Stimulated activated CD4-positive, alpha-beta T cell treated with anti-CD3 and anti-CD28 coated beads, Interleukin-15, amount 100 ng/mL, for 1 hour (primary cell): Measurements from ENCODE around the gene NFIA.
"Not testable (repeated sequence)": the region's sequence is repeated elsewhere in the genome, so short reads cannot be mapped to it uniquely, and the experiment has no call there.

Source experiments
- DNase-seq, 2 donors: peaks; one replicate each; pipeline ENCODE4 v3.0.0-alpha.2; 2020; ENCODE audit warnings: low read depth in 1 of 2, low spot score in 1 of 2

Gene NFIA

GRCh38 chr1:61266738-61267137 lies 184.4 kb downstream of the NFIA start:
- DNase-seq, result no peak

- no peak for DNase-seq
These were observed 186.3 kb downstream of the NFIA start for GRCh38 chr1:61268546-61269240.

- no peak for DNase-seq
These were observed 187.2 kb downstream of the NFIA start for GRCh38 chr1:61269602-61270001.

GRCh38 chr1:61270107-61270506 lies 187.7 kb downstream of the NFIA start:
- DNase-seq, result no peak

GRCh38 chr1:61270761-61271411 lies 188.5 kb downstream of the NFIA start:
- DNase-seq, result no peak

GRCh38 chr1:61271412-61271789 lies 189.0 kb downstream of the NFIA start:
- no peak for DNase-seq

- no peak for DNase-seq
These were observed 190.9 kb downstream of the NFIA start for GRCh38 chr1:61273167-61273705.

GRCh38 chr1:61273861-61274260 lies 191.5 kb downstream of the NFIA start:
- no peak for DNase-seq

GRCh38 chr1:61274939-61275338 lies 192.6 kb downstream of the NFIA start:
- no peak for DNase-seq

GRCh38 chr1:61276246-61276645 lies 193.9 kb downstream of the NFIA start:
- DNase-seq, result no peak

GRCh38 chr1:61277121-61277690 lies 194.8 kb downstream of the NFIA start:
- no peak for DNase-seq

GRCh38 chr1:61278503-61278902 lies 196.1 kb downstream of the NFIA start:
- DNase-seq, result not testable (repeated sequence)

- DNase-seq, result no peak
These were observed 196.6 kb downstream of the NFIA start for GRCh38 chr1:61278966-61279365.

GRCh38 chr1:61279570-61279969 lies 197.2 kb downstream of the NFIA start:
- no peak for DNase-seq

GRCh38 chr1:61280452-61280851 lies 198.1 kb downstream of the NFIA start:
- no peak for DNase-seq

GRCh38 chr1:61282387-61282786 lies 200.0 kb downstream of the NFIA start:
- no peak for DNase-seq

- DNase-seq, result no peak
These were observed 202.0 kb downstream of the NFIA start for GRCh38 chr1:61284248-61284854.

GRCh38 chr1:61284936-61285335 lies 202.6 kb downstream of the NFIA start:
- DNase-seq, result no peak

GRCh38 chr1:61285371-61285885 lies 203.1 kb downstream of the NFIA start:
- no peak for DNase-seq

GRCh38 chr1:61287014-61287413 lies 204.7 kb downstream of the NFIA start:
- DNase-seq, result no peak

- DNase-seq, result no peak
These were observed 205.4 kb downstream of the NFIA start for GRCh38 chr1:61287734-61288133.
